Keratinocyte (primary cell): ENCODE data around the gene CREG1. TPM values are rescaled to one million over a fixed set of nuclear protein-coding genes. Genes with fewer than 3 reads are reported as not detected.

Source experiments
- DNase-seq: peaks from one replicate; pipeline ENCODE4 v3.0.0-alpha.2; 2011; ENCODE audit warnings: low read depth, missing footprints, low spot score
- FAIRE-seq: peaks from 2 replicates; lab custom pipeline; 2011; peaks lifted over from hg19 to GRCh38; lab: Jason Lieb, UNC
- H2AFZ ChIP-seq: 2 replicates; pipeline ENCODE4 v1.6.0; 2012; ENCODE audit warnings: low read length, control low read depth, inconsistent platforms; ENCODE audit not compliant: control insufficient read depth
- H3K27ac ChIP-seq: 2 replicates; pipeline ENCODE4 v1.5.1; 2011; ENCODE audit warnings: low read length; ENCODE audit not compliant: control insufficient read depth, insufficient read depth
- H3K27me3 ChIP-seq: 3 replicates; pipeline ENCODE4 v1.6.0; 2011; ENCODE audit warnings: low read length; ENCODE audit not compliant: control insufficient read depth, insufficient read depth; ENCODE audit errors: extremely low read depth
- H3K36me3 ChIP-seq, 2 experiments: 2 replicates in 1 of 2; 3 replicates in 1 of 2; pipeline ENCODE4 v1.5.1; 2011; ENCODE audit warnings: low read length in 2 of 2, mild to moderate bottlenecking in 1 of 2; ENCODE audit not compliant: control insufficient read depth in 2 of 2, insufficient read depth in 2 of 2; ENCODE audit errors: extremely low read depth in 1 of 2
- H3K4me1 ChIP-seq: 3 replicates; pipeline ENCODE4 v1.5.1; 2011; ENCODE audit warnings: low read length; ENCODE audit not compliant: control insufficient read depth, insufficient read depth; ENCODE audit errors: extremely low read depth
- H3K4me2 ChIP-seq: 3 replicates; pipeline ENCODE4 v1.6.0; 2011; ENCODE audit warnings: low read depth, low read length; ENCODE audit not compliant: control insufficient read depth, insufficient read depth; ENCODE audit errors: extremely low read depth
- H3K4me3 ChIP-seq, 3 experiments: fragments of 200-600 bp in 1 of 3; sonication (generic) in 1 of 3; 2 replicates in 2 of 3; 3 replicates in 1 of 3; pipeline ENCODE4 v1.5.1; 2011 to 2016; ENCODE audit warnings: low read length in 3 of 3, mild to moderate bottlenecking in 3 of 3, control low read depth in 2 of 3, inconsistent platforms in 1 of 3, low read depth in 1 of 3, mixed read lengths in 1 of 3, mixed run types in 1 of 3, moderate library complexity in 1 of 3; ENCODE audit not compliant: control insufficient read depth in 2 of 3, insufficient read depth in 2 of 3; ENCODE audit errors: extremely low read depth in 1 of 3
- H3K79me2 ChIP-seq: 2 replicates; pipeline ENCODE4 v1.6.0; 2012; ENCODE audit warnings: low read length; ENCODE audit not compliant: control insufficient read depth, insufficient read depth
- H3K9ac ChIP-seq: 3 replicates; pipeline ENCODE4 v1.6.0; 2011; ENCODE audit warnings: low read length; ENCODE audit not compliant: control insufficient read depth, insufficient read depth; ENCODE audit errors: extremely low read depth
- H3K9me1 ChIP-seq: 3 replicates; pipeline ENCODE4 v1.6.0; 2011; ENCODE audit warnings: low read length; ENCODE audit not compliant: control insufficient read depth, insufficient read depth; ENCODE audit errors: extremely low read depth
- H3K9me3 ChIP-seq: 2 replicates; pipeline ENCODE4 v1.5.1; 2012; ENCODE audit warnings: low read depth, low read length; ENCODE audit not compliant: control insufficient read depth
- H4K20me1 ChIP-seq: 3 replicates; pipeline ENCODE4 v1.6.0; 2011; ENCODE audit warnings: low read length; ENCODE audit not compliant: control insufficient read depth, insufficient read depth; ENCODE audit errors: extremely low read depth
- EZH2 ChIP-seq: IDR thresholded peaks from one replicate; pipeline ENCODE4 v1.6.1; 2012; ENCODE audit warnings: inconsistent platforms, mild to moderate bottlenecking, low read length, moderate library complexity
- dilution Hi-C: fragments of 300-500 bp; cut with MboI; formaldehyde crosslinking; loops from one replicate; pipeline ENCODE4 v1.7.0; 2020; ENCODE audit warnings: low sequenced_read_pairs; ENCODE audit not compliant: extremely low pct_ligation_motif_present
- polyA plus RNA-seq, 5 experiments: library from polyadenylated mRNA; depleted of rRNA in 3 of 5; stranded (reverse) in 3 of 5; stranded (forward) in 1 of 5; unstranded in 1 of 5; fragments of >200 nt; gene quantifications; 1 replicate in 1 of 5; 2 replicates in 3 of 5; 3 replicates in 1 of 5; pipeline versions ENCODE4 v1.2.1 to v1.2.3, GENCODE V29; 2011 to 2012; ENCODE audit warnings: missing spikeins in 2 of 5, low read depth in 1 of 5, low replicate concordance in 1 of 5
- TF ChIP-seq, protein P1 (sequence below), 3 experiments: IDR thresholded peaks in 1 of 3; conservative IDR thresholded peaks in 1 of 3; optimal IDR thresholded peaks in 1 of 3; 2 replicates in 2 of 3; 3 replicates in 1 of 3; pipeline versions ENCODE3 to v1.5.1; 2011; ENCODE audit warnings: low read length in 3 of 3, mild to moderate bottlenecking in 3 of 3, moderate library complexity in 2 of 3, control low read depth in 1 of 3, inconsistent platforms in 1 of 3; ENCODE audit not compliant: insufficient read depth in 2 of 3; ENCODE audit errors: extremely low read depth in 1 of 3

Gene CREG1
- polyA plus RNA-seq, 1 donor (not counting 4 experiments of a cell fraction or from before 2014, with no cell fraction given), result 68.8 TPM

DNA sequence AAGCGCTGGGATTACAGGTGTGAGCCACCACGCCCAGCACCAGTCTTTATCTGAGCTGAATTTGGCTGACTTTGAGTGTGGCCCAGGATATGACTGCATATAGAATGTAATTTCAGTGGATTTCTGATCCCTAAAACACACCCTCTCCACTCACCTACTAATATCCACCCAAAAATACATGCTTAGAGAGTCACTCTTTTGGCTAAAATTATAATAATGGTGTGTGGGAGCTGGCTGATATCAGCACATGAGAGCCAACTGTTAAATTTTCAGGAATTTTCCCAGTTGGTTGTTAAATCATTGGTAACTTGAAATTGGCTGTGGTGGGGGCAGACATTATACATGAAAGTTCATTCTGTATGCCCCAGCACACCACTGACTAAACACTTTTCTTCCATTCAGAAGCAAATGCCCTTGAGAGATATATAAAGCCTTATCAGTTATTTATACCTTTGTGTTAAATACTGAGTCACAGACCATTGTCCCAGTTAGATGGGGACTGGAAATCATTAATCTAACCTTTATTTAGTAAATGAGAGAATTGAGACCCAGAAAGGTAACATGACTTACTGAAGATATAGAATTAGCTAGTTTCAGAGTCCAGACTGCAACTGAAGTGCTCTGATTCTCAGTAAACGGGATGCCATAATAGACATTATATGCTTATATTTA, 25.4 kb downstream of the CREG1 start:
- Histone ChIP-seq H3K9me3 (no peaks in the 10 kb centered on the region), H3K27ac (no peak overlapping the region), H3K4me3 (no peak overlapping the region), H3K27me3 (no peaks in the 10 kb centered on the region), H3K36me3 (no peaks in the 10 kb centered on the region), H3K9me1 (no peaks in the 10 kb centered on the region), H2AFZ (no peak overlapping the region), H4K20me1 (no peaks in the 10 kb centered on the region), H3K4me2 (no peak overlapping the region), H3K9ac (no peak overlapping the region), H3K4me1 (no peaks in the 10 kb centered on the region), H3K79me2 (no peaks in the 10 kb centered on the region)
- FAIRE-seq, result no peak
- dilution Hi-C loops, result no loop called here
- no peak for DNase-seq
- no peak for TF ChIP-seq EZH2
- TF ChIP-seq, protein P1, sequence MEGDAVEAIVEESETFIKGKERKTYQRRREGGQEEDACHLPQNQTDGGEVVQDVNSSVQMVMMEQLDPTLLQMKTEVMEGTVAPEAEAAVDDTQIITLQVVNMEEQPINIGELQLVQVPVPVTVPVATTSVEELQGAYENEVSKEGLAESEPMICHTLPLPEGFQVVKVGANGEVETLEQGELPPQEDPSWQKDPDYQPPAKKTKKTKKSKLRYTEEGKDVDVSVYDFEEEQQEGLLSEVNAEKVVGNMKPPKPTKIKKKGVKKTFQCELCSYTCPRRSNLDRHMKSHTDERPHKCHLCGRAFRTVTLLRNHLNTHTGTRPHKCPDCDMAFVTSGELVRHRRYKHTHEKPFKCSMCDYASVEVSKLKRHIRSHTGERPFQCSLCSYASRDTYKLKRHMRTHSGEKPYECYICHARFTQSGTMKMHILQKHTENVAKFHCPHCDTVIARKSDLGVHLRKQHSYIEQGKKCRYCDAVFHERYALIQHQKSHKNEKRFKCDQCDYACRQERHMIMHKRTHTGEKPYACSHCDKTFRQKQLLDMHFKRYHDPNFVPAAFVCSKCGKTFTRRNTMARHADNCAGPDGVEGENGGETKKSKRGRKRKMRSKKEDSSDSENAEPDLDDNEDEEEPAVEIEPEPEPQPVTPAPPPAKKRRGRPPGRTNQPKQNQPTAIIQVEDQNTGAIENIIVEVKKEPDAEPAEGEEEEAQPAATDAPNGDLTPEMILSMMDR (optimal IDR thresholded peaks at IDR 0.05 in 1 of 3, IDR thresholded peaks at IDR 0.05 in 1 of 3, conservative IDR thresholded peaks at IDR 0.05 in 1 of 3; ENCODE audit: extremely low read depth in 1 of 3, insufficient read depth in 2 of 3, low read length in 3 of 3), result no peak

DNA sequence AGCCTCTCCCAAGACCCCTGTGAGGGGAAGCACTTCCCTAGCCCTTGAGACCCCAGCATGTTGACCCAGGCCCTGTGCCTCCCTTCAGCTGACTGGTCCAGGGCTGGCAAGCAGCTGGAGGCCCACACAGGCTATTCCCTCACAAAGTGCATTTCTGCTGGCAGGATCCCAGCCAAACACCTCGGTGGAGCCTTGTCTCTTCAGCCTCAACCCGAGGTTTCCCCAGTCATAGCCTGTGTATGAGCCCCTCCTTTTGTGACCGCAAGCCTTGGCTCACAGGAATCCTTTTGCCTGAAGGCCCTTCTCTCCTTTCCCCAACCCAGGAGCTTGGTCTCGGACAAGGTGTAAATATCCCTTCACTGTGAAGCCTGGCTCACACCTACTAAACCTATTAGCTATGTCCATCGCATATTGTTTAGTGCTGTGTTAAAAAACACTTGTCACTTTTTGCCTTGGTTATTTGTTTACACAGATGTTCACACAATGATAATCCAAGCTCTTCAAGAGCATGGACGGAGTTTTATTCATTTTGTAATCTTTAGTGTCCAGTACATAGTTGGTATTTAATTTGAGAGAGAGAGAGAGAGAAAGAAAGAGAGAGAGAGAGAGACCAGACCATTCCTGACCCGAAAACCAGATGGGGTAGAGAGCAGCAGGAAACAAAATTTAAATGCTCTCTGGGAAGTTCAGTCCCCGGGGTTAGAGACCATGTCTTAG, 26.7 kb downstream of the CREG1 start:
- Histone ChIP-seq H3K4me1 (no peaks in the 10 kb centered on the region), H3K4me3 (no peak overlapping the region), H3K27me3 (no peaks in the 10 kb centered on the region), H4K20me1 (no peaks in the 10 kb centered on the region), H3K4me2 (no peak overlapping the region), H3K79me2 (no peaks in the 10 kb centered on the region), H3K9me1 (no peaks in the 10 kb centered on the region), H3K9ac (no peak overlapping the region), H3K36me3 (no peaks in the 10 kb centered on the region), H3K9me3 (no peaks in the 10 kb centered on the region), H3K27ac (no peak overlapping the region), H2AFZ (no peak overlapping the region)
- no peak for TF ChIP-seq EZH2
- TF ChIP-seq, protein P1 (optimal IDR thresholded peaks at IDR 0.05 in 1 of 3, IDR thresholded peaks at IDR 0.05 in 1 of 3, conservative IDR thresholded peaks at IDR 0.05 in 1 of 3; ENCODE audit: extremely low read depth in 1 of 3, insufficient read depth in 2 of 3, low read length in 3 of 3), result no peak
- dilution Hi-C loops, result no loop called here
- FAIRE-seq, result no peak
- no peak for DNase-seq
